ENCODE measurements around the gene MDFI.

The MDFI gene

GRCh38 chr6:41692730-41693129 lies 54.5 kb downstream of the MDFI start:
- no peak overlapping the region for H3K27ac Mint-ChIP-seq
- H3K27me3 Mint-ChIP-seq (ENCODE audit: low read depth, poor library complexity): peaks cover 32% of the 10 kb centered on the region
- H3K4me1 Mint-ChIP-seq: peaks cover 8% of the 10 kb centered on the region
- no peak overlapping the region for H3K4me3 Mint-ChIP-seq
- no peak for TF ChIP-seq CTCF (IDR thresholded peaks at IDR 0.05)
- no peaks in the 10 kb centered on the region for H3K36me3 Mint-ChIP-seq (ENCODE audit: low read depth)
- H3K9me3 Mint-ChIP-seq: no peaks in the 10 kb centered on the region
- no peak for DNase-seq

DNA sequence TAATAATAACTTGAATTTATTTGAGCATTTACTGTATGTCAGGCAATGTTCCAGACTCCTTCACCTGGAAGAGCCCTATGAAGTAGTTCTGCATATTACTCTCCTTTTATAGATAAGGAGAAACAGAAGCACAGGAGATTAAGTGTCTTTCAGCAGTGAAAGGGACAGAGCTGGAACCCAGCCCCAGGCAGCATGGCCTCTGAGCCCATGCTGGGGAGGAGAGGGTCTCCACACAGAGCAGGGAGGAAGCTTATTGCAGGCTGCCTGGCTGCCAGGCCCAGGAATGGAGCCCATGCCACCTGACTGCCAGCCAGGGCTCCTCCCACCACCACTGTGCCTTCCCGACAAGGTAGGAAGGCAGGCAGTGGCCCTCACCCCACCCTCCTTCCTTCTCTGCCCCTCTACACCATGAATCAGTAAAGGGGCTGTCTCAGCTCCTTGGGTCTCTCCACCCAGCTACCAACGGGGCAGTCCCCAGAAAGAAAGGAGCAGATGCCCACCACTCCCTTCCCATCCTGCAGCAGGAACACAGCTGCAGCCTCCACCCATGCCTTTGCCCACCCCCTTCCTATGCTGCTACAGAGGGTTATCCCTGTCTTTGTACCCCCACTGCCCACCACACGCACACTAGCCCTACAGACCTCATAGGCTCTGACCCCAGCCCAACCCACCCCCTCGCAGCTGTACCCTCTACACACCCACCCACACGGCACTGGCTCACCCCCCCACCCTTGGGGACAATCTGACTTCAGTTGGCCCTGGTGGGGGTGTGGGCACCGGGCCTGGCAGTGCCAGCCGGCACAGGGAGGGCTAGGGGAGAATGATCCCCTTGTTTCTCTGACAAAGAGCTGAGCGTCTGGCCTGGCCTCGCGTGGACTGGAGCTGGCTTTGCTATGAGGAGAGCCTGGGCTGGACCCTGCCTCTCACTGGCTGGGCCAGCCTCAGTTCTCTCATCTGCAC lies 55.3 kb downstream of the MDFI start:
- no peaks in the 10 kb centered on the region for H3K36me3 Mint-ChIP-seq (ENCODE audit: low read depth)
- H3K9me3 Mint-ChIP-seq: no peaks in the 10 kb centered on the region
- H3K4me3 Mint-ChIP-seq: no peak overlapping the region
- no peak for TF ChIP-seq CTCF (IDR thresholded peaks at IDR 0.05)
- peaks cover 27% of the 10 kb centered on the region for H3K27me3 Mint-ChIP-seq (ENCODE audit: low read depth, poor library complexity)
- no peak overlapping the region for H3K27ac Mint-ChIP-seq
- peaks cover 12% of the 10 kb centered on the region for H3K4me1 Mint-ChIP-seq
- DNase-seq: no peak

DNA sequence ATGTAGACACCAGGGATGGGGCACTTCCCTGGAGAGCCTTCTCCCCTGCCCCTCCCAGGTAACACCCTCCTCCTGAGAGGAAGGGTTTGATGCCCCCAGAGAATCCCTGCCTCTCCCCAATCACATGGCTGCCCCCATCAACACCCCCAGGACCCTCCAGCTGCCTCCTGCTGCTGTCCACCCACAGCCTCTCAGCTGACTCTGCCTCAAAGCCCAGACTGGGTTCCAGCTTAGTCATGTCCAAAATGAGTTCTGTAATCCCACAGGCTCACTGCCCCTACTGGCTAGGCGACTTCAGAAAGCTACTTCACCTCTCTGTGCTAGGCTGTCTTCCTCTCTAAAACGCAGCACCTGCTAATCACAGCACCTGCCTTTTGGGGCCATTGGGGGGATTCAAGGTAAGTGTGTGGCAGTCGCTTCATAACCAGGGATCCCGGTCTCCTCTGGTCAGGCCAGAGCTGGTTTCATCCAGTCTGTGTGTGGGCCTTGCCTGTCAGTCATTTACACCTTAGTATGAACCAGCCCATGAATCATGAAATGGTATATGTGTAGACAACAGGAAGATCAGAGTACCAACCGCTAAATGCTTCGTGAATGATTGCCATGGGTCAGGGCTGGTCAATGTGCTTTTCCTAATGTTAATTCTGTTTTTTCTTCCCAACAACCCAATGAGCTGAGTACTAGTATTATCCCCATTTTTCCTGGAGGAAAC lies 56.7 kb downstream of the MDFI start:
- no peaks in the 10 kb centered on the region for H3K9me3 Mint-ChIP-seq
- no peak for DNase-seq
- H3K4me1 Mint-ChIP-seq: peaks cover 26% of the 10 kb centered on the region
- H3K27ac Mint-ChIP-seq: no peak overlapping the region
- no peaks in the 10 kb centered on the region for H3K36me3 Mint-ChIP-seq (ENCODE audit: low read depth)
- H3K4me3 Mint-ChIP-seq: no peak overlapping the region
- H3K27me3 Mint-ChIP-seq (ENCODE audit: low read depth, poor library complexity): peaks cover 19% of the 10 kb centered on the region
- TF ChIP-seq CTCF (IDR thresholded peaks at IDR 0.05): no peak

DNA sequence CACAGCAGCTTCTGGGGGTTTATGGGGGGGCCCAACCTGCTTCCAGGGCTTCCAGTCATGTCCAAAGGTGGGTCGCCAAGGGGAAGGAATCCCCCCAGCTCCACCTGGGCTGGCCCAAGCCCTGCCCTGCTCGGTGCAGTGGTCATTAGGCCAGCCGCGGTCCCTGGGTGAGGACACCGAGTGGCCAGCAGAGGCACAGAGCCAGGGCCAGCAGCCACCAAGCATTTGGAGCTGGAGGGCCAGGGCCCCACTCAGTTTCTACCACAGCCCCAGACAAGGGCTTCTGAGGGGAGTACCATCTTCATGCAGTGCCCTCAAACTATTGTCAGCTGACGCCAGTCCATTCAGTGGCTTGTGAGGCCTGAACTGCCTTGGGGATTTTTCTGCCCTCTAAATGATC lies 57.6 kb downstream of the MDFI start:
- no peak for DNase-seq
- H3K36me3 Mint-ChIP-seq (ENCODE audit: low read depth): no peaks in the 10 kb centered on the region
- peaks cover 14% of the 10 kb centered on the region for H3K27me3 Mint-ChIP-seq (ENCODE audit: low read depth, poor library complexity)
- H3K27ac Mint-ChIP-seq: no peak overlapping the region
- TF ChIP-seq CTCF (IDR thresholded peaks at IDR 0.05): no peak
- no peak overlapping the region for H3K4me3 Mint-ChIP-seq
- peaks cover 35% of the 10 kb centered on the region for H3K4me1 Mint-ChIP-seq
- H3K9me3 Mint-ChIP-seq: no peaks in the 10 kb centered on the region

- no peak overlapping the region for H3K27ac Mint-ChIP-seq
- no peaks in the 10 kb centered on the region for H3K36me3 Mint-ChIP-seq (ENCODE audit: low read depth)
These were observed 58.5 kb downstream of the MDFI start for GRCh38 chr6:41696788-41697187.

More at GRCh38 chr6:41696788-41697187, 58.5 kb downstream of the MDFI start:
- H3K9me3 Mint-ChIP-seq: no peaks in the 10 kb centered on the region
- no peak overlapping the region for H3K4me3 Mint-ChIP-seq
- TF ChIP-seq CTCF (IDR thresholded peaks at IDR 0.05): no peak
- H3K27me3 Mint-ChIP-seq (ENCODE audit: low read depth, poor library complexity): peaks cover 12% of the 10 kb centered on the region
- peaks cover 43% of the 10 kb centered on the region for H3K4me1 Mint-ChIP-seq
- no peak for DNase-seq

All from nephron progenitor cell (in vitro differentiated cells).